Measurements from ENCODE around the gene PPIF.

DNA sequence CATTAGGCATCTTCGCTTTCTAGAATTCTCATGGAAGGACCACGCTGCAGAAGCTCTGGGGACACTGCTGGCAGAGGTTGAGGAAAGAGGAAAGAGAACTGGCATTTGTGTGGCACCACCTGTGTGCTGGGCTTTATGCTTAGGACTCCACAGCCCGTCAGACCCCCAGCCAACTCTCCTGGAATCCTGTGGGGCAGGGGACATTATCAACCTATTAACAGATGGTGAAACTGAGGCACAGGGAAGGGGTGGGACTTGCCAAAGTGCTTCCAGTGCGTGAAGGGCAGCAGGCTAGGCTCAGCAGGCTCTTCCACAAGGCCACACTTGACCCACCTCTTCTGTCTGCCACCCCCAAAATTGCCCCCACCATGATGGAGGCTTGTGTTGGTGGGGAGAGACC is 51.4 kb downstream of the PPIF start:
- no peak for TF ChIP-seq POLR2AphosphoS5 (IDR thresholded peaks at IDR 0.05)
- TF ChIP-seq POLR2A (IDR thresholded peaks at IDR 0.05) = no peak
- TF ChIP-seq CTCF (IDR thresholded peaks at IDR 0.05) = no peak

Measured in transverse colon (tissue), 4 donors.